SK-N-SH (cell line): ENCODE measurements around the gene SUGT1. TPM values are rescaled to one million over a fixed set of nuclear protein-coding genes. Genes with fewer than 3 reads are reported as not detected.

Experiments used
- CTCF ChIA-PET: fragments of 300-600, 350-600 bp; formaldehyde crosslinking; extraction: SDS; loops from one replicate; lab custom pipeline; 2021; lab: Yijun Ruan, JAX
- POLR2A ChIA-PET: fragments of 350-600 bp; sonication (Branson Sonifier 250); formaldehyde crosslinking; extraction: SDS; loops from one replicate; lab custom pipeline; 2020; ENCODE audit warnings: antibody characterized with exemption, inconsistent platforms; lab: Yijun Ruan, JAX
- DNase-seq: peaks from one replicate; pipeline ENCODE4 v3.0.0; 2012
- H2AFZ ChIP-seq: fragments of 200-600 bp; sonication (generic); 2 replicates; pipeline ENCODE4 v1.8.1; 2016; ENCODE audit warnings: antibody characterized with exemption, mild to moderate bottlenecking, low read depth
- H3F3A ChIP-seq: fragments of 200-600 bp; sonication (generic); replicated peaks from 2 replicates; pipeline ENCODE3; 2016; ENCODE audit warnings: antibody characterized with exemption, mild to moderate bottlenecking; ENCODE audit not compliant: insufficient read depth
- H3K27ac ChIP-seq, 2 experiments: fragments of 200-500 bp in 1 of 2; fragments of 200-600 bp in 1 of 2; sonication (Bioruptor generic) in 1 of 2; sonication (generic), shearing (Covaris generic) in 1 of 2; 2 replicates each; pipeline versions ENCODE4 v1.5.1 to v1.6.1; 2014 to 2016; ENCODE audit warnings: low read depth in 2 of 2, inconsistent platforms in 1 of 2, low read length in 1 of 2, mild to moderate bottlenecking in 1 of 2, mixed read lengths in 1 of 2
- H3K27me3 ChIP-seq: fragments of 200-600 bp; sonication (generic), shearing (Covaris generic); 2 replicates; pipeline ENCODE4 v1.6.1; 2016; ENCODE audit warnings: mixed run types; ENCODE audit not compliant: insufficient read depth
- H3K36me3 ChIP-seq, 2 experiments: fragments of 200-500 bp in 1 of 2; fragments of 200-600 bp in 1 of 2; sonication (Bioruptor generic) in 1 of 2; sonication (generic) in 1 of 2; replicated peaks in 1 of 2; 2 replicates each; pipeline versions ENCODE3 to v1.5.1; 2014 to 2016; ENCODE audit warnings: low read length in 1 of 2, mild to moderate bottlenecking in 1 of 2; ENCODE audit not compliant: insufficient read depth in 2 of 2, control insufficient read depth in 1 of 2
- H3K4me1 ChIP-seq, 2 experiments: fragments of 200-500 bp in 1 of 2; fragments of 200-600 bp in 1 of 2; sonication (Bioruptor generic) in 1 of 2; sonication (generic), shearing (Covaris generic) in 1 of 2; 2 replicates each; pipeline versions ENCODE4 v1.5.1 to v1.6.1; 2014 to 2016; ENCODE audit warnings: low read depth in 1 of 2, low read length in 1 of 2, mixed run types in 1 of 2; ENCODE audit not compliant: insufficient read depth in 2 of 2, control insufficient read depth in 1 of 2
- H3K4me2 ChIP-seq: fragments of 200-600 bp; sonication (generic), shearing (Covaris generic); 2 replicates; pipeline ENCODE4 v1.6.1; 2017; ENCODE audit warnings: mixed run types
- H3K4me3 ChIP-seq, 2 experiments: fragments of 200-500 bp in 1 of 2; fragments of 200-600 bp in 1 of 2; sonication (Bioruptor generic) in 1 of 2; sonication (generic), shearing (Covaris generic) in 1 of 2; 2 replicates each; pipeline versions ENCODE4 v1.5.1 to v1.8.1; 2014 to 2016; ENCODE audit warnings: low read depth in 2 of 2, inconsistent platforms in 1 of 2, low read length in 1 of 2, mild to moderate bottlenecking in 1 of 2, mixed read lengths in 1 of 2, moderate library complexity in 1 of 2
- H3K79me2 ChIP-seq: fragments of 200-600 bp; sonication (generic); 2 replicates; pipeline ENCODE4 v1.8.1; 2017; ENCODE audit warnings: mild to moderate bottlenecking; ENCODE audit not compliant: insufficient read depth
- H3K9ac ChIP-seq: fragments of 200-600 bp; sonication (generic); 2 replicates; pipeline ENCODE4 v1.6.1; 2017; ENCODE audit warnings: mixed run types
- H3K9me2 ChIP-seq: fragments of 200-600 bp; sonication (generic); 2 replicates; pipeline ENCODE4 v1.6.1; 2017; ENCODE audit warnings: mixed run types
- H3K9me3 ChIP-seq: fragments of 200-600 bp; sonication (generic); 2 replicates; pipeline ENCODE4 v1.6.1; 2017; ENCODE audit warnings: mixed run types, mild to moderate bottlenecking, moderate library complexity
- H4K20me1 ChIP-seq: fragments of 200-600 bp; sonication (generic); 2 replicates; pipeline ENCODE4 v1.6.1; 2017; ENCODE audit warnings: mild to moderate bottlenecking, mixed run types; ENCODE audit not compliant: insufficient read depth
- CHD2 ChIP-seq: fragments of 150-350 bp; IDR thresholded peaks from 2 replicates; pipeline ENCODE4 v1.6.1; 2018; ENCODE audit warnings: low read length; ENCODE audit not compliant: partially characterized antibody
- CTCF ChIP-seq: fragments of 200-600 bp; sonication (generic); IDR thresholded peaks from 2 replicates; pipeline ENCODE4 v1.6.1; 2017; ENCODE audit warnings: antibody characterized with exemption, mild to moderate bottlenecking, moderate library complexity
- ELF1 ChIP-seq: IDR thresholded peaks from 2 replicates; pipeline ENCODE4 v1.4.0; 2012
- IRF3 ChIP-seq: fragments of 150-350 bp; IDR thresholded peaks from 2 replicates; pipeline ENCODE4 v1.6.1; 2016; ENCODE audit warnings: mild to moderate bottlenecking, low read depth, low read length
- NFIC ChIP-seq: IDR thresholded peaks from 2 replicates; pipeline ENCODE4 v1.4.0; 2012; ENCODE audit warnings: borderline replicate concordance
- RAD21 ChIP-seq: IDR thresholded peaks from 2 replicates; pipeline ENCODE4 v1.6.1; 2012; ENCODE audit warnings: mild to moderate bottlenecking, low read length
- RFX5 ChIP-seq: IDR thresholded peaks from 2 replicates; pipeline ENCODE4 v1.6.1; 2012; ENCODE audit warnings: mild to moderate bottlenecking, improper control_type of control experiment, low read length
- RXRA ChIP-seq: IDR thresholded peaks from 2 replicates; pipeline ENCODE4 v1.4.0; 2012; ENCODE audit warnings: low read depth, mild to moderate bottlenecking, borderline replicate concordance
- SIN3A ChIP-seq: IDR thresholded peaks from 2 replicates; pipeline ENCODE4 v1.6.1; 2012; ENCODE audit warnings: low read depth, mild to moderate bottlenecking, low read length, moderate library complexity, borderline replicate concordance
- TAF1 ChIP-seq: IDR thresholded peaks from 2 replicates; pipeline ENCODE4 v1.6.1; 2012; ENCODE audit warnings: low read depth, mild to moderate bottlenecking, low read length, moderate library complexity, borderline replicate concordance
- TCF12 ChIP-seq: IDR thresholded peaks from 2 replicates; pipeline ENCODE4 v1.4.0; 2012
- TEAD4 ChIP-seq: IDR thresholded peaks from 2 replicates; pipeline ENCODE4 v1.4.0; 2012; ENCODE audit warnings: mild to moderate bottlenecking, borderline replicate concordance; ENCODE audit not compliant: insufficient read depth
- whole genome bisulfite sequencing: methylation state at CpG from one replicate; pipeline ENCODE4 v1.1.6; 2017; ENCODE audit warnings: low lambda C conversion rate; 5-methylcytosine and 5-hydroxymethylcytosine counted together
- polyA plus RNA-seq, 3 experiments: library from polyadenylated mRNA; depleted of rRNA; stranded (reverse); fragments of >200 nt; gene quantifications; 2 replicates each; pipeline ENCODE4 v1.2.3, GENCODE V29; 2012

SUGT1 gene
- polyA plus RNA-seq, 1 of the 3 experiments (the other 2 are of a cell fraction): 18.6 TPM

- TF ChIP-seq IRF3 (no peak), NFIC (no peak), TAF1 (no peak), RFX5 (no peak)
- TF ChIP-seq, all 33 proteins: peak for 0
Measured at GRCh38 chr13:52739468-52740071, 86.9 kb downstream of the SUGT1 start, which contains the start of gene CNMD (continued).

- POLR2A ChIA-PET: no interaction called here
- no peak for TF ChIP-seq SIN3A
- TF ChIP-seq RFX5: no peak
- no peak for TF ChIP-seq RXRA
- TF ChIP-seq CHD2: no peak
- no peak for TF ChIP-seq TEAD4
Measured at GRCh38 chr13:52743569-52743968, 90.9 kb downstream of the SUGT1 start.

GRCh38 chr13:52743988-52744387, 91.4 kb downstream of the SUGT1 start:
- 34% methylated on average over 3 of the region's 3 CpGs for WGBS
- CTCF ChIA-PET: interaction anchor here (0.7 to 1.4 kb wide), 7 partner anchors 9 to 103 kb away, joined by 3 to 6 read pairs (median 3); no protein-coding TSS in a partner anchor
- no peak overlapping the region for H2AFZ ChIP-seq
- no peaks in the 10 kb centered on the region for H3K4me1 ChIP-seq
- no peaks in the 10 kb centered on the region for H3K9me3 ChIP-seq
- POLR2A ChIA-PET: no interaction called here
- no peaks in the 10 kb centered on the region for H4K20me1 ChIP-seq
- no peaks in the 10 kb centered on the region for H3K9me2 ChIP-seq
- H3K27me3 ChIP-seq: no peaks in the 10 kb centered on the region
- H3K9ac ChIP-seq: no peak overlapping the region
- H3K4me3 ChIP-seq: no peak overlapping the region
- H3K36me3 ChIP-seq: no peaks in the 10 kb centered on the region
- H3K4me2 ChIP-seq: no peak overlapping the region
- TF ChIP-seq ELF1 (no peak), RAD21 (peak; percentile 40; the same call in 1 of the 2 replicates), TCF12 (no peak), CTCF (peak; percentile 25; the same call in 1 of the 2 replicates)
- H3K27ac ChIP-seq: no peak overlapping the region
- DNase-seq: no peak
- H3F3A ChIP-seq: no peaks in the 10 kb centered on the region
- H3K79me2 ChIP-seq: no peaks in the 10 kb centered on the region

More at GRCh38 chr13:52743569-52743968, 90.9 kb downstream of the SUGT1 start:
- no peak overlapping the region for H3K4me2 ChIP-seq
- DNase-seq: no peak
- no peaks in the 10 kb centered on the region for H3K27me3 ChIP-seq
- WGBS: 6% methylated on average over 1 of the region's 1 CpG
- no peaks in the 10 kb centered on the region for H3K9me2 ChIP-seq
- CTCF ChIA-PET: interaction anchor here (0.7 to 1.4 kb wide), 5 partner anchors 9 to 103 kb away, joined by 3 to 4 read pairs (median 3); no protein-coding TSS in a partner anchor
- H4K20me1 ChIP-seq: no peaks in the 10 kb centered on the region
- H3K79me2 ChIP-seq: no peaks in the 10 kb centered on the region
- no peaks in the 10 kb centered on the region for H3F3A ChIP-seq
- no peak overlapping the region for H3K27ac ChIP-seq
- no peaks in the 10 kb centered on the region for H3K36me3 ChIP-seq
- H2AFZ ChIP-seq: no peak overlapping the region
- H3K9ac ChIP-seq: no peak overlapping the region
- H3K4me3 ChIP-seq: no peak overlapping the region
- H3K9me3 ChIP-seq: no peaks in the 10 kb centered on the region
- no peaks in the 10 kb centered on the region for H3K4me1 ChIP-seq
